H7 (cell line): Measurements from ENCODE around the gene FLAD1. TPM values are rescaled to one million over a fixed set of nuclear protein-coding genes. Genes with fewer than 3 reads are reported as not detected.

ENCODE experiments used
- total RNA-seq: library from RNA; depleted of rRNA; stranded (reverse); fragments of >200 nt; shearing (Covaris generic); gene quantifications from 2 replicates; pipeline ENCODE4 v1.2.3, GENCODE V29; 2014; rRNA removed

Gene FLAD1
- total RNA-seq, 1 experiment from 2014 or later: 177 TPM

Other genes with a start within 250 kb of the FLAD1 start
- 0.18 and 0.62 TPM in 2 replicates for gene KCNN3, start 113.1 kb upstream of the FLAD1 start, total RNA-seq
- gene PMVK, start 46.6 kb upstream of the FLAD1 start, total RNA-seq: 7.3 and 9.8 TPM in 2 replicates
- 43.6 and 48.5 TPM in 2 replicates for gene PBXIP1, start 27.2 kb upstream of the FLAD1 start, total RNA-seq
- gene PYGO2, start 21.6 kb upstream of the FLAD1 start, total RNA-seq: 52.6 and 62.8 TPM in 2 replicates
- gene SHC1, start 12.6 kb upstream of the FLAD1 start, total RNA-seq: 298 and 333 TPM in 2 replicates
- 342 and 347 TPM in 2 replicates for gene CKS1B, start 8.7 kb upstream of the FLAD1 start, total RNA-seq
- 0.21 and 1.00 TPM in 2 replicates for gene LENEP, start 10.2 kb downstream of the FLAD1 start, total RNA-seq
- gene ZBTB7B, start 19.5 kb downstream of the FLAD1 start, total RNA-seq: 39.2 and 40.6 TPM in 2 replicates
- gene DCST2, start 50.4 kb downstream of the FLAD1 start, total RNA-seq: 0.31 and 1.5 TPM in 2 replicates
- not detected in 2 replicates for gene DCST1, start 50.5 kb downstream of the FLAD1 start, total RNA-seq
- gene ADAM15, start 68.0 kb downstream of the FLAD1 start, total RNA-seq: 34.9 and 35.0 TPM in 2 replicates
- 59.5 and 59.6 TPM in 2 replicates for gene EFNA4, start 80.4 kb downstream of the FLAD1 start, total RNA-seq
- 17.5 and 24.9 TPM in 2 replicates for gene EFNA3, start 95.5 kb downstream of the FLAD1 start, total RNA-seq
- gene EFNA1, start 144.5 kb downstream of the FLAD1 start, total RNA-seq: 4.9 and 6.4 TPM in 2 replicates
- 73.7 and 79.2 TPM in 2 replicates for gene SLC50A1, start 152.5 kb downstream of the FLAD1 start, total RNA-seq
- gene DPM3, start 157.2 kb downstream of the FLAD1 start, total RNA-seq: 119 and 193 TPM in 2 replicates
- 165 and 204 TPM in 2 replicates for gene KRTCAP2, start 190.0 kb downstream of the FLAD1 start, total RNA-seq
- 9.9 and 11.1 TPM in 2 replicates for gene TRIM46, start 190.5 kb downstream of the FLAD1 start, total RNA-seq
- 14.9 and 21.5 TPM in 2 replicates for gene THBS3, start 224.6 kb downstream of the FLAD1 start, total RNA-seq
- gene MTX1, start 225.4 kb downstream of the FLAD1 start, total RNA-seq: 180 and 221 TPM in 2 replicates